Activated naive CD8-positive, alpha-beta T cell treated with anti-CD3 and anti-CD28 coated beads, Interleukin-2, amount 10 ng/mL, durations not matched to agents 7 days and 5 days (primary cell): ENCODE results near the gene FANK1. TPM values are rescaled to one million over a fixed set of nuclear protein-coding genes. Genes with fewer than 3 reads are reported as not detected.
"Not testable (repeated sequence)": the region's sequence is repeated elsewhere in the genome, so short reads cannot be mapped to it uniquely, and the experiment has no call there.

Experiments
- ATAC-seq: fragments of 150-1000 bp; cut with Tn5 transposase; one replicate; pipeline ENCODE4 v1.10.0; 2021; ENCODE audit warnings: low read depth, moderate library complexity
- POLR2A ChIA-PET: fragments of 350-600 bp; sonication (Branson Sonifier 250); formaldehyde crosslinking; loops from one replicate; lab custom pipeline; 2021; ENCODE audit warnings: antibody characterized with exemption; lab: Charles Lee
- DNase-seq: peaks from one replicate; pipeline ENCODE4 v3.0.0; 2021
- H3K27ac Mint-ChIP-seq: one replicate; pipeline ENCODE4 v1.8.0; 2022; ENCODE audit warnings: mild to moderate bottlenecking, mixed read lengths
- H3K27me3 Mint-ChIP-seq: one replicate; pipeline ENCODE4 v1.8.0; 2022; ENCODE audit warnings: mild to moderate bottlenecking, moderate library complexity, mixed read lengths
- H3K36me3 Mint-ChIP-seq: one replicate; pipeline ENCODE4 v1.8.0; 2021; ENCODE audit warnings: mild to moderate bottlenecking, mixed read lengths
- H3K4me1 Mint-ChIP-seq: one replicate; pipeline ENCODE4 v1.8.0; 2021; ENCODE audit warnings: mixed read lengths
- H3K4me3 Mint-ChIP-seq: one replicate; pipeline ENCODE4 v1.8.0; 2022; ENCODE audit warnings: mild to moderate bottlenecking, moderate library complexity, mixed read lengths
- H3K9me3 Mint-ChIP-seq: one replicate; pipeline ENCODE4 v1.8.0; 2021; ENCODE audit warnings: mixed read lengths
- total RNA-seq, 2 experiments: library from RNA; stranded (reverse); gene quantifications; one replicate each; pipeline ENCODE4 v1.2.3, GENCODE V29; 2021

The FANK1 gene
- total RNA-seq, 2 experiments from 2014 or later = 0.69 to 0.96 TPM

GRCh38 chr10:125903135-125903640 lies 6.8 kb downstream of the FANK1 start:
- H3K9me3 Mint-ChIP-seq, POLR2A ChIA-PET, H3K4me3 Mint-ChIP-seq, ATAC-seq, H3K36me3 Mint-ChIP-seq, H3K27me3 Mint-ChIP-seq, DNase-seq, H3K4me1 Mint-ChIP-seq, H3K27ac Mint-ChIP-seq: not testable (repeated sequence)

GRCh38 chr10:125905069-125905994 lies 9.0 kb downstream of the FANK1 start:
- H3K27ac Mint-ChIP-seq, H3K9me3 Mint-ChIP-seq, H3K36me3 Mint-ChIP-seq, DNase-seq, POLR2A ChIA-PET, H3K27me3 Mint-ChIP-seq, ATAC-seq, H3K4me1 Mint-ChIP-seq, H3K4me3 Mint-ChIP-seq: not testable (repeated sequence)

GRCh38 chr10:125907598-125907997 lies 11.2 kb downstream of the FANK1 start:
- H3K9me3 Mint-ChIP-seq, H3K36me3 Mint-ChIP-seq, H3K27me3 Mint-ChIP-seq, DNase-seq, H3K4me1 Mint-ChIP-seq, H3K4me3 Mint-ChIP-seq, H3K27ac Mint-ChIP-seq, ATAC-seq, POLR2A ChIA-PET: not testable (repeated sequence)

GRCh38 chr10:125908813-125909212 lies 12.4 kb downstream of the FANK1 start:
- H3K27ac Mint-ChIP-seq, DNase-seq, H3K4me3 Mint-ChIP-seq, H3K27me3 Mint-ChIP-seq, H3K4me1 Mint-ChIP-seq, POLR2A ChIA-PET, ATAC-seq, H3K36me3 Mint-ChIP-seq, H3K9me3 Mint-ChIP-seq: not testable (repeated sequence)

- H3K9me3 Mint-ChIP-seq, H3K36me3 Mint-ChIP-seq, DNase-seq, H3K27ac Mint-ChIP-seq, POLR2A ChIA-PET, ATAC-seq, H3K4me3 Mint-ChIP-seq, H3K27me3 Mint-ChIP-seq, H3K4me1 Mint-ChIP-seq: not testable (repeated sequence)
These were observed 13.1 kb downstream of the FANK1 start for GRCh38 chr10:125909491-125909890.

GRCh38 chr10:125911145-125911544 lies 14.8 kb downstream of the FANK1 start:
- DNase-seq = no peak
- Mint-ChIP-seq H3K4me3 (no peak overlapping the region), H3K9me3 (no peaks in the 10 kb centered on the region), H3K4me1 (no peaks in the 10 kb centered on the region), H3K27ac (no peak overlapping the region), H3K36me3 (no peaks in the 10 kb centered on the region), H3K27me3 (peaks cover 4% of the 10 kb centered on the region)
- POLR2A ChIA-PET = no interaction called here
- ATAC-seq = no peak

- ATAC-seq (no peak), DNase-seq (no peak)
- POLR2A ChIA-PET = no interaction called here
- Mint-ChIP-seq H3K27ac (no peak overlapping the region), H3K4me1 (no peaks in the 10 kb centered on the region), H3K4me3 (no peak overlapping the region), H3K36me3 (no peaks in the 10 kb centered on the region), H3K9me3 (no peaks in the 10 kb centered on the region), H3K27me3 (peaks cover 6% of the 10 kb centered on the region)
These were observed 15.6 kb downstream of the FANK1 start for GRCh38 chr10:125911990-125912389.

- POLR2A ChIA-PET, H3K4me3 Mint-ChIP-seq, H3K4me1 Mint-ChIP-seq, DNase-seq, ATAC-seq, H3K27ac Mint-ChIP-seq, H3K9me3 Mint-ChIP-seq, H3K36me3 Mint-ChIP-seq, H3K27me3 Mint-ChIP-seq: not testable (repeated sequence)
These were observed 16.9 kb downstream of the FANK1 start for GRCh38 chr10:125913277-125913676.

- H3K9me3 Mint-ChIP-seq = peaks cover 1% of the 10 kb centered on the region
- no peaks in the 10 kb centered on the region for H3K36me3 Mint-ChIP-seq
- POLR2A ChIA-PET = no interaction called here
- no peak overlapping the region for H3K27ac Mint-ChIP-seq
- no peak for DNase-seq
- H3K27me3 Mint-ChIP-seq = peaks cover 3% of the 10 kb centered on the region
- ATAC-seq = no peak
- no peaks in the 10 kb centered on the region for H3K4me1 Mint-ChIP-seq
- no peak overlapping the region for H3K4me3 Mint-ChIP-seq
These were observed 20.6 kb downstream of the FANK1 start for GRCh38 chr10:125916977-125917376.

- POLR2A ChIA-PET, H3K9me3 Mint-ChIP-seq, DNase-seq, H3K4me3 Mint-ChIP-seq, H3K36me3 Mint-ChIP-seq, H3K27ac Mint-ChIP-seq, ATAC-seq, H3K4me1 Mint-ChIP-seq, H3K27me3 Mint-ChIP-seq: not testable (repeated sequence)
These were observed 21.5 kb downstream of the FANK1 start for GRCh38 chr10:125917704-125918361.

- POLR2A ChIA-PET, H3K27ac Mint-ChIP-seq, H3K4me1 Mint-ChIP-seq, ATAC-seq, H3K9me3 Mint-ChIP-seq, DNase-seq, H3K4me3 Mint-ChIP-seq, H3K36me3 Mint-ChIP-seq, H3K27me3 Mint-ChIP-seq: not testable (repeated sequence)
These were observed 25.4 kb downstream of the FANK1 start for GRCh38 chr10:125921643-125922306.

- Mint-ChIP-seq H3K27me3 (no peaks in the 10 kb centered on the region), H3K4me3 (no peak overlapping the region), H3K27ac (no peak overlapping the region), H3K9me3 (no peaks in the 10 kb centered on the region), H3K36me3 (no peaks in the 10 kb centered on the region), H3K4me1 (no peaks in the 10 kb centered on the region)
- POLR2A ChIA-PET = no interaction called here
- DNase-seq (no peak), ATAC-seq (no peak)
These were observed 29.0 kb downstream of the FANK1 start for GRCh38 chr10:125925262-125925834.

GRCh38 chr10:125926247-125926646 lies 29.9 kb downstream of the FANK1 start:
- Mint-ChIP-seq H3K36me3 (no peaks in the 10 kb centered on the region), H3K27ac (no peak overlapping the region), H3K4me1 (no peaks in the 10 kb centered on the region), H3K9me3 (no peaks in the 10 kb centered on the region), H3K27me3 (no peaks in the 10 kb centered on the region), H3K4me3 (no peak overlapping the region)
- POLR2A ChIA-PET = no interaction called here
- no peak for ATAC-seq
- DNase-seq = no peak
